GM12878 (cell line): ENCODE measurements around the gene KRTAP4-1. TPM values are rescaled to one million over a fixed set of nuclear protein-coding genes. Genes with fewer than 3 reads are reported as not detected.
"Not testable (repeated sequence)": the region's sequence is repeated elsewhere in the genome, so short reads cannot be mapped to it uniquely, and the experiment has no call there.

Source experiments
- ATAC-seq: fragments of 200-7000 bp; cut with Tn5 transposase; 3 replicates; pipeline ENCODE4 v1.9.1; 2020; ENCODE audit warnings: mild to moderate bottlenecking, moderate library complexity
- BruUV-seq: library from RNA; stranded (reverse); fragments of 400-500 nt; replicated peaks from 2 replicates; lab custom pipeline; 2021; lab: Mats Ljungman, UMichigan
- CTCF ChIA-PET: fragments of 300-600 bp; sonication (Branson Sonifier 250); formaldehyde crosslinking; extraction: SDS; loops from one replicate; lab custom pipeline; 2021; ENCODE audit warnings: inconsistent platforms; lab: Yijun Ruan, JAX
- POLR2A ChIA-PET: fragments of 350-600 bp; formaldehyde crosslinking; extraction: SDS; loops from one replicate; lab custom pipeline; 2021; ENCODE audit warnings: inconsistent platforms; lab: Charles Lee
- RAD21 ChIA-PET: fragments of 300-600 bp; sonication (Branson Sonifier 250); formaldehyde crosslinking; loops from one replicate; lab custom pipeline; 2023; ENCODE audit warnings: antibody characterized with exemption; ENCODE audit not compliant: unreplicated experiment; lab: Charles Lee
- SMC1A ChIA-PET: fragments of 300-600 bp; sonication (Branson Sonifier 250); formaldehyde crosslinking; loops from one replicate; lab custom pipeline; 2023; ENCODE audit not compliant: unreplicated experiment, uncharacterized antibody; lab: Charles Lee
- DNase-seq: peaks from one replicate; pipeline ENCODE4 v3.0.0-alpha.2; 2011; ENCODE audit warnings: low read depth, low spot score
- FAIRE-seq: peaks from 3 replicates; lab custom pipeline; 2011; peaks lifted over from hg19 to GRCh38; lab: Jason Lieb, UNC
- H2AFZ ChIP-seq: 2 replicates; pipeline ENCODE4 v1.6.0; 2011; ENCODE audit warnings: low read depth, low read length, control low read depth; ENCODE audit not compliant: control insufficient read depth
- H3K27ac ChIP-seq: 2 replicates; pipeline ENCODE4 v1.5.1; 2011; ENCODE audit warnings: control low read depth; ENCODE audit not compliant: control insufficient read depth, insufficient read depth
- H3K27me3 ChIP-seq, 2 experiments: replicated peaks in 1 of 2; 2 replicates each; pipeline versions ENCODE4 v1.6.0 to v1.6.1; 2011; ENCODE audit warnings: low read length in 1 of 2; ENCODE audit not compliant: control insufficient read depth in 2 of 2, insufficient read depth in 2 of 2
- H3K36me3 ChIP-seq, 2 experiments: 2 replicates each; pipeline ENCODE4 v1.5.1; 2011; ENCODE audit warnings: low read length in 1 of 2; ENCODE audit not compliant: control insufficient read depth in 2 of 2, insufficient read depth in 2 of 2
- H3K4me1 ChIP-seq: 2 replicates; pipeline ENCODE4 v1.6.1; 2011; ENCODE audit warnings: mild to moderate bottlenecking, low read length, moderate library complexity, mixed read lengths; ENCODE audit not compliant: control insufficient read depth, insufficient read depth
- H3K4me2 ChIP-seq: 2 replicates; pipeline ENCODE4 v1.6.0; 2011; ENCODE audit warnings: control low read depth; ENCODE audit not compliant: control insufficient read depth, insufficient read depth
- H3K4me3 ChIP-seq: fragments of 200-600 bp; sonication (generic); 2 replicates; pipeline ENCODE4 v1.5.1; 2016
- H3K79me2 ChIP-seq: 2 replicates; pipeline ENCODE4 v1.6.0; 2011; ENCODE audit warnings: low read length; ENCODE audit not compliant: control insufficient read depth, insufficient read depth
- H3K9ac ChIP-seq: 2 replicates; pipeline ENCODE4 v1.8.0; 2011; ENCODE audit warnings: low read length, control low read depth, mixed read lengths; ENCODE audit not compliant: control insufficient read depth, insufficient read depth
- H3K9me3 ChIP-seq: replicated peaks from 3 replicates; pipeline ENCODE4 v1.5.1; 2011; ENCODE audit warnings: mild to moderate bottlenecking, low read length; ENCODE audit not compliant: control insufficient read depth, insufficient read depth
- H4K20me1 ChIP-seq: 2 replicates; pipeline ENCODE4 v1.6.0; 2011; ENCODE audit not compliant: control insufficient read depth, insufficient read depth
- PAX8 ChIP-seq: fragments of 450-650 bp; IDR thresholded peaks from 2 replicates; pipeline ENCODE4 v1.6.1; 2017; ENCODE audit warnings: mild to moderate bottlenecking, moderate library complexity
- SMARCA5 ChIP-seq: fragments of 450-650 bp; IDR thresholded peaks from 2 replicates; pipeline ENCODE4 v1.6.1; 2017; ENCODE audit warnings: mild to moderate bottlenecking
- WGBS: methylation state at CpG from one replicate; pipeline ENCODE4 v1.1.6; 2016; ENCODE audit warnings: low lambda C conversion rate; ENCODE audit not compliant: insufficient replicate concordance, insufficient coverage; ENCODE audit errors: missing lambda C conversion rate; 5-methylcytosine and 5-hydroxymethylcytosine counted together
- in situ Hi-C: fragments of 300-500 bp; cut with MboI; formaldehyde crosslinking; loops from 9 replicates; pipeline ENCODE4 v1.14.3; 2018; ENCODE audit warnings: mixed read lengths
- intact Hi-C: fragments of 100-400 bp; cut with micrococcal nuclease; formaldehyde crosslinking; loops from one replicate; pipeline ENCODE4 v1.14.2; 2022; ENCODE audit not compliant: unreplicated experiment
- polyA plus RNA-seq, 11 experiments: library from polyadenylated mRNA; depleted of rRNA in 4 of 11; unstranded in 6 of 11; stranded (reverse) in 5 of 11; fragments of >200 nt; fragmentation: Nextera tagmentation in 4 of 11; fragmentation: Illumina TruSeq in 1 of 11; extraction: Ambion mirVana in 4 of 11; extraction: Trizol in 1 of 11; gene quantifications; 1 replicate in 1 of 11; 2 replicates in 10 of 11; pipeline versions ENCODE4 v1.2.1 to v1.2.3, GENCODE V29; 2011 to 2016; ENCODE audit warnings: inconsistent platforms in 2 of 11, missing spikeins in 2 of 11, low read depth in 1 of 11
- total RNA-seq, 4 experiments: library from RNA; depleted of rRNA in 3 of 4; stranded (reverse); fragments of >200 nt in 3 of 4; fragmentation: Illumina TruSeq in 1 of 4; extraction: Trizol in 1 of 4; gene quantifications; 2 replicates each; pipeline versions ENCODE4 v1.2.1 to v1.2.3, GENCODE V29; 2013 to 2021
- TF ChIP-seq, protein P1 (sequence below): fragments of 450-650 bp; IDR thresholded peaks from 2 replicates; pipeline ENCODE4 v1.6.1; 2017; ENCODE audit warnings: antibody characterized with exemption, mild to moderate bottlenecking, moderate library complexity

KRTAP4-1 gene
- total and polyA plus RNA-seq, 10 of the 15 experiments (the other 5 are each of a cell fraction or from before 2014, with no cell fraction given) = not detected

DNA sequence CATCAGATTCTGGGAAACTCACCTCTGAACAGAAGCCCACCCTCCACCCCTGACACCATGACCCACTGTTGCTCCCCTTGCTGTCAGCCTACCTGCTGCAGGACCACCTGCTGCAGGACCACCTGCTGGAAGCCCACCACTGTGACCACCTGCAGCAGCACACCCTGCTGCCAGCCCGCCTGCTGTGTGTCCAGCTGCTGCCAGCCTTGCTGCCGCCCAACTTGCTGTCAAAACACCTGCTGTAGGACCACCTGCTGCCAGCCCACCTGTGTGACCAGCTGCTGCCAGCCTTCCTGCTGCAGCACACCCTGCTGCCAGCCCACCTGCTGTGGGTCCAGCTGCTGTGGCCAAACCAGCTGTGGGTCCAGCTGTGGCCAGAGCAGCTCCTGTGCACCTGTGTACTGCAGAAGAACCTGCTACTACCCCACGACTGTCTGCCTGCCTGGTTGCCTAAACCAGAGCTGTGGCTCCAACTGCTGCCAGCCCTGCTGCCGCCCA, 41.9 kb upstream of the KRTAP4-1 start, which contains the start of gene KRTAP9-2:
Gene KRTAP9-2 (plus strand): TSS at position 51 of the 498 bp plus-strand sequence. CDS start 7 bp downstream, at position 58.
- POLR2A ChIA-PET, intact Hi-C loops, CTCF ChIA-PET: not testable (repeated sequence)

DNA sequence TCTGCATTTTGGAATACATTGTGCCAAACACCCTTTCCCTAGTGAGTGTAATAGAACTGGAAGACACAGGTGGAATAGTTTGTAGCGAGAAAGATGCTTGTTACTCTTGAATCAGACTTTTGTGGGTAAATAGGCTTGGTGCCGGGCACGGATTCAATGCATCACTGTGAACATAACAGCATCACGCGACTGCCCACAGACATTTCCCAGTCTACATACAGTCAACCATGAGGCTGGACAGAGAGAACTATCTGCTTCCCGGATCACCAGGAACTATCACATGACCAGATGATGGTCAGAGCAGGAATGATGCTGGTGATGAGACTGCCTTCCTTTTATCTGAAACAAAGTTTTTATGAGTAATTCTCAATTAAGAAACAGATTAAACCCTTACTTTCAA, 41.3 kb upstream of the KRTAP4-1 start:
- 68% methylated on average over 6 of the region's 6 CpGs for WGBS
- Histone ChIP-seq H4K20me1 (no peaks in the 10 kb centered on the region), H3K36me3 (no peaks in the 10 kb centered on the region), H3K9me3 (no peaks in the 10 kb centered on the region), H3K4me3 (no peak overlapping the region), H3K27me3 (peaks cover 0 to 3% of the 10 kb centered on the region in 2 experiments; a peak in 1 of 4 replicates), H3K27ac (no peak overlapping the region), H2AFZ (no peak overlapping the region), H3K4me1 (no peaks in the 10 kb centered on the region), H3K4me2 (no peak overlapping the region), H3K9ac (no peak overlapping the region), H3K79me2 (no peaks in the 10 kb centered on the region)
- ChIA-PET RAD21 (no interaction called here), POLR2A (no interaction called here), SMC1A (no interaction called here), CTCF (interaction anchor here (0.6 kb wide), 1 partner anchor 323 kb away, joined by 3 read pairs; no protein-coding TSS in a partner anchor)
- no peak for TF ChIP-seq PAX8
- TF ChIP-seq, protein P1, sequence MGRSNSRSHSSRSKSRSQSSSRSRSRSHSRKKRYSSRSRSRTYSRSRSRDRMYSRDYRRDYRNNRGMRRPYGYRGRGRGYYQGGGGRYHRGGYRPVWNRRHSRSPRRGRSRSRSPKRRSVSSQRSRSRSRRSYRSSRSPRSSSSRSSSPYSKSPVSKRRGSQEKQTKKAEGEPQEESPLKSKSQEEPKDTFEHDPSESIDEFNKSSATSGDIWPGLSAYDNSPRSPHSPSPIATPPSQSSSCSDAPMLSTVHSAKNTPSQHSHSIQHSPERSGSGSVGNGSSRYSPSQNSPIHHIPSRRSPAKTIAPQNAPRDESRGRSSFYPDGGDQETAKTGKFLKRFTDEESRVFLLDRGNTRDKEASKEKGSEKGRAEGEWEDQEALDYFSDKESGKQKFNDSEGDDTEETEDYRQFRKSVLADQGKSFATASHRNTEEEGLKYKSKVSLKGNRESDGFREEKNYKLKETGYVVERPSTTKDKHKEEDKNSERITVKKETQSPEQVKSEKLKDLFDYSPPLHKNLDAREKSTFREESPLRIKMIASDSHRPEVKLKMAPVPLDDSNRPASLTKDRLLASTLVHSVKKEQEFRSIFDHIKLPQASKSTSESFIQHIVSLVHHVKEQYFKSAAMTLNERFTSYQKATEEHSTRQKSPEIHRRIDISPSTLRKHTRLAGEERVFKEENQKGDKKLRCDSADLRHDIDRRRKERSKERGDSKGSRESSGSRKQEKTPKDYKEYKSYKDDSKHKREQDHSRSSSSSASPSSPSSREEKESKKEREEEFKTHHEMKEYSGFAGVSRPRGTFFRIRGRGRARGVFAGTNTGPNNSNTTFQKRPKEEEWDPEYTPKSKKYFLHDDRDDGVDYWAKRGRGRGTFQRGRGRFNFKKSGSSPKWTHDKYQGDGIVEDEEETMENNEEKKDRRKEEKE = no peak
- no peak for TF ChIP-seq SMARCA5
- FAIRE-seq (no peak), DNase-seq (no peak), ATAC-seq (no peak)
- in situ Hi-C loops = no loop called here
- BruUV-seq = no TSS peak
- intact Hi-C loops = no loop called here

More for the DNA sequence above, 41.9 kb upstream of the KRTAP4-1 start, which contains the start of gene KRTAP9-2:
- H3K9me3 ChIP-seq, H3K4me3 ChIP-seq, ATAC-seq, H2AFZ ChIP-seq, SMC1A ChIA-PET, RAD21 ChIA-PET, H4K20me1 ChIP-seq, H3K36me3 ChIP-seq, H3K4me1 ChIP-seq, H3K9ac ChIP-seq, DNase-seq, in situ Hi-C loops, H3K4me2 ChIP-seq, BruUV-seq, H3K27me3 ChIP-seq, H3K27ac ChIP-seq, FAIRE-seq, H3K79me2 ChIP-seq: not testable (repeated sequence)
- WGBS = 3% methylated on average over 2 of the region's 4 CpGs
